HEK293T (cell line): Measurements from ENCODE around the gene RBP5.

Source experiments
- CTCF ChIA-PET: fragments of 350-600 bp; formaldehyde crosslinking; extraction: SDS; loops from one replicate; lab custom pipeline; 2021; ENCODE audit warnings: antibody characterized with exemption, inconsistent platforms; lab: Yijun Ruan, JAX
- POLR2A ChIA-PET: fragments of 350-600 bp; formaldehyde crosslinking; extraction: SDS; loops from one replicate; lab custom pipeline; 2020; ENCODE audit warnings: antibody characterized with exemption, inconsistent platforms; lab: Yijun Ruan, JAX
- DNase-seq: peaks from one replicate; pipeline ENCODE4 v3.0.0; 2012; ENCODE audit warnings: mixed read lengths; ENCODE audit errors: extremely low spot score
- ARNT ChIP-seq: fragments of 450-650 bp; IDR thresholded peaks from 2 replicates; pipeline ENCODE4 v1.6.1; 2017; ENCODE audit warnings: mild to moderate bottlenecking
- BHLHE40 ChIP-seq: fragments of 450-650 bp; IDR thresholded peaks from 2 replicates; pipeline ENCODE4 v1.6.1; 2016; ENCODE audit warnings: mild to moderate bottlenecking, moderate library complexity, borderline replicate concordance
- CTBP1 ChIP-seq: fragments of 450-650 bp; IDR thresholded peaks from 2 replicates; pipeline ENCODE4 v1.6.1; 2016; ENCODE audit warnings: borderline replicate concordance
- ELF4 ChIP-seq: fragments of 450-650 bp; IDR thresholded peaks from 2 replicates; pipeline ENCODE4 v1.6.1; 2017; ENCODE audit warnings: antibody characterized with exemption
- FOXA1 ChIP-seq: fragments of 450-650 bp; IDR thresholded peaks from 2 replicates; pipeline ENCODE4 v1.6.1; 2016; ENCODE audit warnings: mild to moderate bottlenecking
- FOXK2 ChIP-seq: fragments of 450-650 bp; IDR thresholded peaks from 2 replicates; pipeline ENCODE4 v1.6.1; 2016; ENCODE audit warnings: mild to moderate bottlenecking
- FOXM1 ChIP-seq: fragments of 450-650 bp; IDR thresholded peaks from 2 replicates; pipeline ENCODE4 v1.6.1; 2017; ENCODE audit warnings: mild to moderate bottlenecking, borderline replicate concordance
- HDGF ChIP-seq: fragments of 450-650 bp; IDR thresholded peaks from 2 replicates; pipeline ENCODE4 v1.6.1; 2017; ENCODE audit warnings: antibody characterized with exemption, borderline replicate concordance
- L3MBTL2 ChIP-seq: fragments of 450-650 bp; conservative IDR thresholded peaks from 2 replicates; pipeline ENCODE4 v1.6.1; 2016; ENCODE audit warnings: mild to moderate bottlenecking
- LEF1 ChIP-seq: fragments of 450-650 bp; IDR thresholded peaks from 2 replicates; pipeline ENCODE4 v1.6.1; 2017; ENCODE audit warnings: mild to moderate bottlenecking, borderline replicate concordance
- NFRKB ChIP-seq: fragments of 450-650 bp; IDR thresholded peaks from 2 replicates; pipeline ENCODE4 v1.6.1; 2016; ENCODE audit warnings: mild to moderate bottlenecking, moderate library complexity
- PKNOX1 ChIP-seq: fragments of 450-650 bp; IDR thresholded peaks from 2 replicates; pipeline ENCODE4 v1.6.1; 2016
- SP1 ChIP-seq: fragments of 450-650 bp; IDR thresholded peaks from 2 replicates; pipeline ENCODE4 v1.6.1; 2017
- SUZ12 ChIP-seq: fragments of 450-650 bp; IDR thresholded peaks from 2 replicates; pipeline ENCODE4 v1.6.1; 2016; ENCODE audit warnings: mild to moderate bottlenecking
- TARDBP ChIP-seq: fragments of 450-650 bp; IDR thresholded peaks from 2 replicates; pipeline ENCODE4 v1.6.1; 2016
- ZNF384 ChIP-seq: fragments of 450-650 bp; IDR thresholded peaks from 2 replicates; pipeline ENCODE4 v1.6.1; 2016

RBP5 gene

GRCh38 chr12:7078163-7078562, 50.5 kb downstream of the RBP5 start:
- no peak for DNase-seq
- POLR2A ChIA-PET: no interaction called here
- CTCF ChIA-PET: no interaction called here
- TF ChIP-seq FOXK2 (no peak), FOXA1 (no peak), TARDBP (no peak), L3MBTL2 (no peak), ZNF384 (no peak), ARNT (no peak), BHLHE40 (no peak), NFRKB (no peak), CTBP1 (no peak), SP1 (no peak), ELF4 (no peak), LEF1 (no peak), FOXM1 (no peak), SUZ12 (no peak), PKNOX1 (no peak), HDGF (no peak)

- ChIA-PET POLR2A (interaction anchor here (1.0 to 1.8 kb wide), 2 partner anchors 132 to 133 kb away, joined by 3 to 5 read pairs; partner anchors contain the start of genes C12orf57 and RNU7-1), CTCF (no interaction called here)
- no peak for DNase-seq
- no peak for TF ChIP-seq FOXA1
- TF ChIP-seq LEF1: no peak
- TF ChIP-seq L3MBTL2: no peak
Observed at GRCh38 chr12:7076493-7076892, 52.2 kb downstream of the RBP5 start.

GRCh38 chr12:7075939-7076338, 52.8 kb downstream of the RBP5 start:
- POLR2A ChIA-PET: interaction anchor here (1.0 to 1.8 kb wide), 2 partner anchors 131 to 132 kb away, joined by 3 to 5 read pairs; partner anchors contain the start of genes C12orf57 and RNU7-1
- CTCF ChIA-PET: no interaction called here
- DNase-seq: no peak
- no peak for TF ChIP-seq FOXA1

- DNase-seq: no peak
- POLR2A ChIA-PET: no interaction called here
- CTCF ChIA-PET: no interaction called here
- TF ChIP-seq CTBP1: no peak
- TF ChIP-seq ELF4: no peak
- no peak for TF ChIP-seq FOXA1
- no peak for TF ChIP-seq FOXM1
- TF ChIP-seq LEF1: no peak
Observed at GRCh38 chr12:7075518-7075917, 53.2 kb downstream of the RBP5 start.

GRCh38 chr12:7073946-7074345, 54.7 kb downstream of the RBP5 start:
- no peak for TF ChIP-seq SUZ12
- no peak for TF ChIP-seq NFRKB
- TF ChIP-seq ARNT: no peak
- TF ChIP-seq ELF4: no peak
- no peak for TF ChIP-seq PKNOX1
- TF ChIP-seq FOXA1: no peak
- TF ChIP-seq LEF1: no peak
- no peak for TF ChIP-seq BHLHE40
- no peak for TF ChIP-seq HDGF
- no peak for TF ChIP-seq FOXK2
- TF ChIP-seq SP1: no peak
- TF ChIP-seq ZNF384: no peak
- ChIA-PET POLR2A (no interaction called here), CTCF (no interaction called here)
- no peak for DNase-seq
